GM23338 (cell line): ENCODE measurements around the gene LSM2. TPM values are rescaled to one million over a fixed set of nuclear protein-coding genes. Genes with fewer than 3 reads are reported as not detected.

ENCODE experiments used
- ATAC-seq: fragments of 200-7000 bp; cut with Tn5 transposase; 3 replicates; pipeline ENCODE4 v1.9.1; 2020
- DNase-seq: peaks from one replicate; pipeline ENCODE4 v3.0.0-alpha.2; 2015; ENCODE audit warnings: low spot score
- H2AFZ ChIP-seq: fragments of 200-600 bp; sonication (generic); 2 replicates; pipeline ENCODE4 v1.8.0; 2016; ENCODE audit warnings: antibody characterized with exemption, mild to moderate bottlenecking, moderate library complexity
- H3F3A ChIP-seq: fragments of 200-600 bp; sonication (generic); replicated peaks from 2 replicates; pipeline ENCODE4 v1.8.0; 2017; ENCODE audit warnings: antibody characterized with exemption, mixed run types, low read depth
- H3K27ac ChIP-seq: fragments of 200-600 bp; sonication (generic); 2 replicates; pipeline ENCODE4 v1.6.1; 2016; ENCODE audit warnings: low read depth
- H3K27me3 ChIP-seq: fragments of 200-600 bp; sonication (generic); 2 replicates; pipeline ENCODE4 v1.8.0; 2016; ENCODE audit warnings: mild to moderate bottlenecking, mixed run types, moderate library complexity; ENCODE audit not compliant: insufficient read depth
- H3K36me3 ChIP-seq: fragments of 200-600 bp; sonication (generic); 2 replicates; pipeline ENCODE4 v1.8.0; 2016; ENCODE audit warnings: mild to moderate bottlenecking; ENCODE audit not compliant: insufficient read depth
- H3K4me1 ChIP-seq: fragments of 200-600 bp; sonication (generic); 2 replicates; pipeline ENCODE4 v1.8.0; 2016; ENCODE audit warnings: mild to moderate bottlenecking, moderate library complexity; ENCODE audit not compliant: insufficient read depth
- H3K4me2 ChIP-seq: fragments of 200-600 bp; sonication (generic); 2 replicates; pipeline ENCODE4 v1.7.1; 2017; ENCODE audit warnings: mixed run types
- H3K4me3 ChIP-seq: fragments of 200-600 bp; sonication (generic); 2 replicates; pipeline ENCODE4 v1.6.1; 2016; ENCODE audit warnings: mixed run types
- H3K79me2 ChIP-seq: fragments of 200-600 bp; sonication (generic); replicated peaks from 2 replicates; pipeline ENCODE4 v1.8.0; 2017; ENCODE audit warnings: mild to moderate bottlenecking; ENCODE audit not compliant: insufficient read depth
- H3K9me2 ChIP-seq: fragments of 200-600 bp; sonication (generic); 2 replicates; pipeline ENCODE4 v1.8.0; 2017; ENCODE audit not compliant: insufficient read depth
- H4K20me1 ChIP-seq: fragments of 200-600 bp; sonication (generic); replicated peaks from 2 replicates; pipeline ENCODE4 v1.8.0; 2017; ENCODE audit warnings: mild to moderate bottlenecking; ENCODE audit not compliant: insufficient read depth
- H3K27ac Mint-ChIP-seq: 2 replicates; pipeline ENCODE4 v1.8.0; 2020; ENCODE audit warnings: inconsistent platforms, mild to moderate bottlenecking, moderate library complexity, mixed read lengths
- H3K27me3 Mint-ChIP-seq: 3 replicates; pipeline ENCODE4 v1.8.0; 2022; ENCODE audit warnings: low read depth, mild to moderate bottlenecking, moderate library complexity, mixed read lengths, inconsistent platforms; ENCODE audit not compliant: insufficient read depth, poor library complexity
- H3K36me3 Mint-ChIP-seq: 3 replicates; pipeline ENCODE4 v1.8.0; 2021; ENCODE audit warnings: low read depth, mild to moderate bottlenecking, inconsistent platforms, moderate library complexity, mixed read lengths
- H3K4me1 Mint-ChIP-seq: 3 replicates; pipeline ENCODE4 v1.8.0; 2020; ENCODE audit warnings: mild to moderate bottlenecking, inconsistent platforms, mixed read lengths
- H3K4me3 Mint-ChIP-seq: 3 replicates; pipeline ENCODE4 v1.8.0; 2021; ENCODE audit warnings: moderate library complexity, mild to moderate bottlenecking, inconsistent platforms, mixed read lengths
- H3K9me3 Mint-ChIP-seq: 3 replicates; pipeline ENCODE4 v1.8.0; 2020; ENCODE audit warnings: moderate library complexity, mild to moderate bottlenecking, inconsistent platforms, mixed read lengths
- ETS1 ChIP-seq: IDR thresholded peaks from 2 replicates; pipeline ENCODE4 v1.6.1; 2016; ENCODE audit warnings: antibody characterized with exemption
- EZH2phosphoT487 ChIP-seq: fragments of 200-600 bp; sonication (generic); IDR thresholded peaks from one replicate; pipeline ENCODE4 v1.8.1; 2018; ENCODE audit warnings: antibody characterized with exemption; ENCODE audit not compliant: unreplicated experiment
- NANOG ChIP-seq: IDR thresholded peaks from 2 replicates; pipeline ENCODE4 v1.6.1; 2016; ENCODE audit warnings: antibody characterized with exemption, borderline replicate concordance
- POLR2AphosphoS5 ChIP-seq: IDR thresholded peaks from 2 replicates; pipeline ENCODE4 v1.6.1; 2016; ENCODE audit warnings: antibody characterized with exemption, low read depth
- STAT1 ChIP-seq: IDR thresholded peaks from one replicate; pipeline ENCODE4 v1.6.1; 2016; ENCODE audit warnings: antibody characterized with exemption; ENCODE audit not compliant: unreplicated experiment
- ZNF114 ChIP-seq: fragments of 250-450 bp; sonication (Bioruptor Pico); IDR thresholded peaks from 2 replicates; pipeline ENCODE4 v1.5.0; 2020; ENCODE audit warnings: mild to moderate bottlenecking, moderate library complexity
- polyA plus RNA-seq: library from polyadenylated mRNA; unstranded; fragments of >200 nt; fragmentation: Nextera tagmentation; extraction: Ambion mirVana; gene quantifications from 2 replicates; pipeline ENCODE4 v1.2.1, GENCODE V29; 2016
- total RNA-seq: library from RNA; depleted of rRNA; stranded (reverse); fragments of >200 nt; shearing (Covaris generic); gene quantifications from 2 replicates; pipeline ENCODE4 v1.2.3, GENCODE V29; 2014

Gene LSM2
- total and polyA plus RNA-seq, 2 experiments from 2014 or later = 106 to 140 TPM

- TF ChIP-seq ETS1 (no peak), STAT1 (no peak), ZNF114 (CRISPR knock-in tag) (no peak), EZH2phosphoT487 (no peak), NANOG (no peak)
These were observed 30.9 kb downstream of the LSM2 start (continued) for GRCh38 chr6:31775633-31776484.

- Histone ChIP-seq H3K9me2 (no peaks in the 10 kb centered on the region), H3K27ac (no peak overlapping the region), H3K4me3 (no peak overlapping the region), H3K36me3 (no peaks in the 10 kb centered on the region), H3K79me2 (no peaks in the 10 kb centered on the region), H3K27me3 (no peaks in the 10 kb centered on the region), H4K20me1 (no peaks in the 10 kb centered on the region; the same call in 1 of the 2 replicates), H3K4me1 (no peaks in the 10 kb centered on the region), H2AFZ (no peak overlapping the region), H3F3A (peaks cover 4% of the 10 kb centered on the region; the same call in 1 of the 2 replicates), H3K4me2 (no peak overlapping the region)
- Mint-ChIP-seq H3K4me1 (no peaks in the 10 kb centered on the region), H3K4me3 (no peak overlapping the region), H3K27me3 (peaks cover 19% of the 10 kb centered on the region), H3K9me3 (no peaks in the 10 kb centered on the region), H3K36me3 (peaks cover 13% of the 10 kb centered on the region), H3K27ac (no peak overlapping the region)
- TF ChIP-seq POLR2AphosphoS5 (no peak), EZH2phosphoT487 (no peak), NANOG (no peak), ETS1 (no peak)
- DNase-seq (no peak), ATAC-seq (no peak)
These were observed 31.6 kb downstream of the LSM2 start for GRCh38 chr6:31775184-31775583.

GRCh38 chr6:31771992-31772358 lies 34.8 kb downstream of the LSM2 start:
- H3K79me2 ChIP-seq = no peaks in the 10 kb centered on the region
- Mint-ChIP-seq H3K4me3 (no peak overlapping the region), H3K27me3 (peaks cover 24% of the 10 kb centered on the region), H3K36me3 (no peaks in the 10 kb centered on the region), H3K9me3 (no peaks in the 10 kb centered on the region; the same call in 2 of the 3 replicates), H3K4me1 (no peaks in the 10 kb centered on the region; the same call in 2 of the 3 replicates), H3K27ac (no peak overlapping the region)
- no peak overlapping the region for H3K27ac ChIP-seq
- no peaks in the 10 kb centered on the region for H3F3A ChIP-seq
- no peaks in the 10 kb centered on the region for H3K36me3 ChIP-seq
- H3K9me2 ChIP-seq = no peaks in the 10 kb centered on the region
- H3K27me3 ChIP-seq = no peaks in the 10 kb centered on the region
- no peak for TF ChIP-seq POLR2AphosphoS5
- TF ChIP-seq ETS1 = no peak
- no peak for TF ChIP-seq EZH2phosphoT487
- no peak overlapping the region for H3K4me3 ChIP-seq
- no peaks in the 10 kb centered on the region for H3K4me1 ChIP-seq
- ATAC-seq = no peak
- no peak for DNase-seq
- H4K20me1 ChIP-seq = no peaks in the 10 kb centered on the region
- no peak overlapping the region for H2AFZ ChIP-seq
- no peak overlapping the region for H3K4me2 ChIP-seq
